ENCODE data around the gene KAT5.

- TF ChIP-seq CTCF (IDR thresholded peaks at IDR 0.05) = no peak
- no peak for TF ChIP-seq POLR2A (IDR thresholded peaks at IDR 0.05)
Observed at GRCh38 chr11:65709661-65710060, 2.4 kb upstream of the KAT5 start.

Data from prostate gland (tissue), 2 donors.